ENCODE results near the gene SPATA32.

DNA sequence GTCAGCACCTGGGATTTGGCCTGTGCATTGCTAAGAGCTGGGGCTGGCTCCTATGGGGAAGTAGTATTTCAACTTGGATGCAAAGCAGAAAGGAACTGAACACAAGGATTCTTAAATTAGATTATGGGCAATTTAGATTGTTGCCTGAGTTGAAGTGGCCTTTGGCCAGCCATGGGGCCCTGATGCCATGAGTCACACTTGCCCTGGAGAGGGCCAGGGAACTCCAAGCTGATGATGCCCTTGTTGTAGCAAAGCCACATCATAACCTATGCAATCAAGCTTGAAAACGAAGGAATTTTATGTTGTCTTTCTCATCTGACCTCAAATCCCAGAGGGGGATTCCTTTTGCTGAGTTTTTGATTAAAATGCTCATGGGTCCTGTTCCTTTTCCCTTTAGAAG is 3.9 kb upstream of the SPATA32 start:
- no peak for TF ChIP-seq POLR2A (IDR thresholded peaks at IDR 0.05)
- TF ChIP-seq, protein P1, sequence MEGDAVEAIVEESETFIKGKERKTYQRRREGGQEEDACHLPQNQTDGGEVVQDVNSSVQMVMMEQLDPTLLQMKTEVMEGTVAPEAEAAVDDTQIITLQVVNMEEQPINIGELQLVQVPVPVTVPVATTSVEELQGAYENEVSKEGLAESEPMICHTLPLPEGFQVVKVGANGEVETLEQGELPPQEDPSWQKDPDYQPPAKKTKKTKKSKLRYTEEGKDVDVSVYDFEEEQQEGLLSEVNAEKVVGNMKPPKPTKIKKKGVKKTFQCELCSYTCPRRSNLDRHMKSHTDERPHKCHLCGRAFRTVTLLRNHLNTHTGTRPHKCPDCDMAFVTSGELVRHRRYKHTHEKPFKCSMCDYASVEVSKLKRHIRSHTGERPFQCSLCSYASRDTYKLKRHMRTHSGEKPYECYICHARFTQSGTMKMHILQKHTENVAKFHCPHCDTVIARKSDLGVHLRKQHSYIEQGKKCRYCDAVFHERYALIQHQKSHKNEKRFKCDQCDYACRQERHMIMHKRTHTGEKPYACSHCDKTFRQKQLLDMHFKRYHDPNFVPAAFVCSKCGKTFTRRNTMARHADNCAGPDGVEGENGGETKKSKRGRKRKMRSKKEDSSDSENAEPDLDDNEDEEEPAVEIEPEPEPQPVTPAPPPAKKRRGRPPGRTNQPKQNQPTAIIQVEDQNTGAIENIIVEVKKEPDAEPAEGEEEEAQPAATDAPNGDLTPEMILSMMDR (IDR thresholded peaks at IDR 0.05), result no peak
